Esophagus muscularis mucosa (tissue), 4 donors: ENCODE data around the gene GDI1. TPM values are rescaled to one million over a fixed set of nuclear protein-coding genes. Genes with fewer than 3 reads are reported as not detected.

Source experiments
- DNase-seq: peaks from one replicate; pipeline ENCODE4 v3.0.0-alpha.2; 2017; ENCODE audit errors: extremely low spot score
- H3K27ac ChIP-seq, 4 donors: fragments of 200-600 bp; sonication (generic); replicated peaks in 1 of 4; 1 replicate in 3 of 4; 2 replicates in 1 of 4; pipeline ENCODE4 v1.5.1; 2016 to 2019; ENCODE audit warnings: mild to moderate bottlenecking in 1 of 4
- H3K27me3 ChIP-seq, 4 donors: fragments of 200-600 bp; sonication (generic); one replicate each; pipeline versions ENCODE4 v1.5.1 to v1.6.0; 2016 to 2019
- H3K36me3 ChIP-seq, 4 donors: fragments of 200-600 bp; sonication (generic); one replicate each; pipeline ENCODE4 v1.5.1; 2016 to 2019
- H3K4me1 ChIP-seq, 4 donors: fragments of 200-600 bp; sonication (generic); one replicate each; pipeline ENCODE4 v1.5.1; 2016 to 2019
- H3K4me3 ChIP-seq, 4 donors: fragments of 200-600 bp; sonication (generic); 1 replicate in 2 of 4; 2 replicates in 2 of 4; pipeline ENCODE4 v1.5.1; 2016 to 2019; ENCODE audit warnings: mild to moderate bottlenecking in 4 of 4, moderate library complexity in 1 of 4
- H3K9me3 ChIP-seq, 4 donors: fragments of 200-600 bp; sonication (generic); 1 replicate in 3 of 4; 2 replicates in 1 of 4; pipeline ENCODE4 v1.5.1; 2016 to 2019
- CTCF ChIP-seq, 3 experiments: fragments of 200-600 bp in 2 of 3; fragments of 450-650 bp in 1 of 3; sonication (generic) in 2 of 3; IDR thresholded peaks; one replicate each; pipeline ENCODE4 v1.5.1; 2017 to 2019; ENCODE audit warnings: antibody characterized with exemption in 3 of 3, mild to moderate bottlenecking in 2 of 3, moderate library complexity in 1 of 3
- EP300 ChIP-seq: sonication (generic); formaldehyde crosslinking; IDR thresholded peaks from one replicate; pipeline ENCODE4 v1.6.1; 2017; ENCODE audit warnings: antibody characterized with exemption
- POLR2A ChIP-seq: fragments of 450-650 bp; IDR thresholded peaks from one replicate; pipeline ENCODE4 v1.6.1; 2017; ENCODE audit warnings: antibody characterized with exemption, moderate library complexity, mild to moderate bottlenecking, low read depth
- POLR2AphosphoS5 ChIP-seq, 2 donors: sonication (generic); formaldehyde crosslinking; IDR thresholded peaks; one replicate each; pipeline ENCODE4 v1.6.1; 2017; ENCODE audit warnings: antibody characterized with exemption in 2 of 2
- WGBS: methylation state at CpG from one replicate; pipeline ENCODE4 v1.1.5; 2018; 5-methylcytosine and 5-hydroxymethylcytosine counted together
- intact Hi-C: fragments of 100-400 bp; cut with DNase I; formaldehyde crosslinking; loops from one replicate; pipeline ENCODE4 v1.15.1; 2023
- total RNA-seq, 4 donors: library from RNA; depleted of rRNA; stranded (reverse); fragments of >200 nt; gene quantifications; one replicate each; pipeline versions ENCODE4 v1.1.0 to v1.2.1, GENCODE V29; 2016

Gene GDI1
- total RNA-seq, 4 donors from 2014 or later, result 105 to 148 (median 128) TPM

GRCh38 chrX:154446430-154446829 is 9.5 kb downstream of the GDI1 start:
- TF ChIP-seq EP300 (no peak), CTCF (IDR thresholded peaks at IDR 0.05) (no peak), POLR2AphosphoS5 (IDR thresholded peaks at IDR 0.05) (no peak), POLR2A (no peak)
- Histone ChIP-seq H3K9me3 (no peaks in the 10 kb centered on the region), H3K36me3 (peaks cover 23 to 65% (median 63%) of the 10 kb centered on the region in 4 donors), H3K27ac (no peak overlapping the region), H3K27me3 (no peaks in the 10 kb centered on the region), H3K4me3 (no peak overlapping the region), H3K4me1 (peaks cover 12 to 28% (median 26%) of the 10 kb centered on the region in 4 donors)
- whole genome bisulfite sequencing, result 86% methylated on average over 12 of the region's 12 CpGs
- intact Hi-C loops, result no loop called here
- DNase-seq, result no peak

- peaks cover 19 to 52% (median 49%) of the 10 kb centered on the region in 4 donors for H3K36me3 ChIP-seq
- H3K4me1 ChIP-seq, result peaks cover 9 to 23% (median 21%) of the 10 kb centered on the region in 4 donors
These were observed 11.5 kb downstream of the GDI1 start for GRCh38 chrX:154448484-154448883.

DNA sequence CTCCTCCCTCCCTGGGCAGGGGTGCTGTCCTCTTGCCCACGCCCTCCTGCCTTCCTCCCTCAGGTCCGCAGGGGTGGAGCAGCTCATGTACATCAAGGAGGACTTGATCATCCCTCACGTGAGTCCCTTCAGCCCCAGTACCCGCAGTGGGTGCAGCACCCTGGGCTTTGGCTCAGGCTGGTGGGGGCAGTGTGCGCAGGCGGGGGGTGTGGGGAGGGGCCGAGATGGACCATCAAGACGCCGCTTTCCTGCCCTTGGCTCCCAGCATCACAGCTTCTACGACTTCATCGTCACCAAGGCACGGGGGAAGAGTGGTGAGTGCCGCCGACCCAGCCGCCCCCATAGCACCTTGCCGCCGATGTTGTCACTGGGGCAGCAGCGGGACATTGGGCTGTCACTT is 12.7 kb downstream of the GDI1 start:
- H3K9me3 ChIP-seq, result no peaks in the 10 kb centered on the region
- intact Hi-C loops, result no loop called here
- peaks cover 7 to 19% (median 16%) of the 10 kb centered on the region in 4 donors for H3K4me1 ChIP-seq
- 86% methylated on average over 12 of the region's 18 CpGs for WGBS
- no peak for DNase-seq
- H3K27ac ChIP-seq, result no peak overlapping the region
- no peak overlapping the region for H3K4me3 ChIP-seq
- TF ChIP-seq POLR2A (no peak), POLR2AphosphoS5 (IDR thresholded peaks at IDR 0.05) (no peak), CTCF (IDR thresholded peaks at IDR 0.05) (no peak), EP300 (no peak)
- H3K36me3 ChIP-seq, result peaks cover 19 to 52% (median 49%) of the 10 kb centered on the region in 4 donors
- H3K27me3 ChIP-seq, result no peaks in the 10 kb centered on the region

More at GRCh38 chrX:154448484-154448883, 11.5 kb downstream of the GDI1 start:
- intact Hi-C loops, result no loop called here
- no peak for TF ChIP-seq POLR2AphosphoS5 (IDR thresholded peaks at IDR 0.05)
- TF ChIP-seq CTCF (IDR thresholded peaks at IDR 0.05), result no peak
- TF ChIP-seq EP300, result no peak
- TF ChIP-seq POLR2A, result no peak
- Histone ChIP-seq H3K4me3 (no peak overlapping the region), H3K27me3 (no peaks in the 10 kb centered on the region), H3K9me3 (no peaks in the 10 kb centered on the region), H3K27ac (no peak overlapping the region)
- no peak for DNase-seq
- 79% methylated on average over 11 of the region's 14 CpGs for WGBS

DNA sequence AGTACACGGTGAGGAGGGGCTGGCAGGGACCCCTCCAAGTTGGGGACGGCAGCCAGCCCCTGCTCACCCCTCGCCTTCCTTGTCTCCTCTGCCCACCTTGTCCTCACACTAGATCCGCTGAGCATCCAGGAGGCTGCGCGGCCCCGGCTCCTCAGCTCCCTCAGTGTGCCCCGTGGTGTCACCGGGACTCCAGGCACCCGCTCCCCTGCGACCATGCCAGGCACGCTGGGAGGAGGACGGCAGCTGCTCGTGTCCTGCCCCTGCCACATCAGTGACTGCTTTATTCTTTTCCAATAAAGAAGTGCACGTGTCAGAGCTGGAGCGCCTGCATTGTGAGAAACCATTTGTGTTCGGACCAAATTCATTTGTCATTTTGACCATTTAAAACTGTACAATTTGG is 13.4 kb downstream of the GDI1 start:
- peaks cover 19 to 52% (median 49%) of the 10 kb centered on the region in 4 donors for H3K36me3 ChIP-seq
- no peaks in the 10 kb centered on the region for H3K27me3 ChIP-seq
- H3K4me1 ChIP-seq, result peaks cover under 1 to 12% (median 9%) of the 10 kb centered on the region in 4 donors
- TF ChIP-seq EP300 (no peak), POLR2AphosphoS5 (IDR thresholded peaks at IDR 0.05) (no peak), CTCF (IDR thresholded peaks at IDR 0.05) (no peak), POLR2A (no peak)
- 91% methylated on average over 17 of the region's 17 CpGs for WGBS
- DNase-seq, result no peak
- H3K9me3 ChIP-seq, result no peaks in the 10 kb centered on the region
- intact Hi-C loops, result no loop called here
- H3K27ac ChIP-seq, result no peak overlapping the region
- H3K4me3 ChIP-seq, result no peak overlapping the region

GRCh38 chrX:154452823-154453222 is 15.9 kb downstream of the GDI1 start:
- intact Hi-C loops, result no loop called here
- no peak for DNase-seq
- 89% methylated on average over 9 of the region's 9 CpGs for WGBS
- H3K4me1 ChIP-seq, result no peaks in the 10 kb centered on the region
- TF ChIP-seq POLR2AphosphoS5 (IDR thresholded peaks at IDR 0.05) (no peak), CTCF (IDR thresholded peaks at IDR 0.05) (no peak), EP300 (no peak), POLR2A (no peak)
- peaks cover 19 to 38% (median 35%) of the 10 kb centered on the region in 4 donors for H3K36me3 ChIP-seq
- H3K9me3 ChIP-seq, result no peaks in the 10 kb centered on the region
- H3K27ac ChIP-seq, result no peak overlapping the region
- H3K4me3 ChIP-seq, result no peak overlapping the region
- no peaks in the 10 kb centered on the region for H3K27me3 ChIP-seq
